Adrenal gland (tissue), 12 donors: ENCODE data around the gene EMID1. TPM values are rescaled to one million over a fixed set of nuclear protein-coding genes. Genes with fewer than 3 reads are reported as not detected.

Source experiments
- DNase-seq, 7 donors: peaks; one replicate each; pipeline ENCODE4 v3.0.0-alpha.2; 2019 to 2020
- H3K27ac ChIP-seq, 5 donors: fragments of 200-600 bp; sonication (generic) in 4 of 5; 1 replicate in 3 of 5; 2 replicates in 2 of 5; pipeline versions ENCODE4 v1.5.1 to v1.8.0; 2016 to 2020; ENCODE audit warnings: mild to moderate bottlenecking in 1 of 5
- H3K27me3 ChIP-seq: fragments of 200-600 bp; 2 replicates; pipeline ENCODE4 v1.8.0; 2021
- H3K36me3 ChIP-seq, 2 donors: fragments of 200-600 bp; replicated peaks in 1 of 2; 1 replicate in 1 of 2; 2 replicates in 1 of 2; pipeline versions ENCODE4 v1.5.1 to v1.8.0; 2018 to 2022
- H3K4me1 ChIP-seq, 2 donors: fragments of 200-600 bp; replicated peaks in 1 of 2; 1 replicate in 1 of 2; 2 replicates in 1 of 2; pipeline versions ENCODE4 v1.5.1 to v1.8.0; 2018 to 2021
- H3K4me3 ChIP-seq, 4 donors: fragments of 200-600 bp; sonication (generic) in 3 of 4; one replicate each; pipeline ENCODE4 v1.5.1; 2016 to 2018
- H3K9me3 ChIP-seq, 3 donors: fragments of 200-600 bp; sonication (generic) in 1 of 3; replicated peaks in 1 of 3; 1 replicate in 2 of 3; 2 replicates in 1 of 3; pipeline versions ENCODE4 v1.5.1 to v1.8.0; 2016 to 2021
- POLR2A ChIP-seq, 2 donors: fragments of 450-650 bp; IDR thresholded peaks; one replicate each; pipeline ENCODE4 v1.6.1; 2017; ENCODE audit warnings: antibody characterized with exemption in 2 of 2, mild to moderate bottlenecking in 2 of 2, moderate library complexity in 1 of 2
- WGBS, 4 donors: extraction: QIAGEN DNeasy Blood & Tissue Kit in 2 of 4; methylation state at CpG; one replicate each; pipeline versions ENCODE4 v1.1.5 to v1.1.7; 2013 to 2017; 5-methylcytosine and 5-hydroxymethylcytosine counted together
- intact Hi-C, 2 donors: fragments of 100-400 bp; cut with DNase I; formaldehyde crosslinking; loops; one replicate each; pipeline versions ENCODE4 v1.14.1 to v1.15.0; 2022 to 2023
- polyA plus RNA-seq, 3 donors: library from polyadenylated mRNA; stranded (reverse); fragments of 200-250 nt in 2 of 3; fragments of 350-450 nt in 1 of 3; fragmentation: Illumina TruSeq in 1 of 3; extraction: RNeasy Lipid Tissue Mini Kit (QIAGEN cat#74804) in 1 of 3; gene quantifications; one replicate each; pipeline ENCODE4 v1.2.3, GENCODE V29; 2013 to 2014
- total RNA-seq, 9 donors: library from RNA; depleted of rRNA in 4 of 9; stranded (reverse); fragments of >200 nt in 4 of 9; fragments of 120-200 nt in 1 of 9; fragmentation: NEBNext Ultra II Directional in 1 of 9; extraction: Animal tissue kit (Norgen Biotek cat#: 25700) in 1 of 9; gene quantifications; one replicate each; pipeline versions ENCODE4 v1.1.0 to v1.2.4, GENCODE V29; 2013 to 2023
- TF ChIP-seq, protein P1 (sequence below), 6 experiments: fragments of 450-650 bp in 4 of 6; fragments of 200-600 bp in 2 of 6; sonication (generic) in 1 of 6; IDR thresholded peaks; 1 replicate in 5 of 6; 2 replicates in 1 of 6; pipeline versions ENCODE4 v1.5.1 to v1.8.0; 2016 to 2021; ENCODE audit warnings: antibody characterized with exemption in 6 of 6, mild to moderate bottlenecking in 2 of 6, moderate library complexity in 1 of 6
- donor health status: healthy with polysubstance abuse.
- donor health status: Bipolar disorder and iron deficiency.
- donor health status: DM: yes; HTN: yes; CAD: no.
- donor health status: DM: no; HTN: no; CAD: no.
- donor health status: DM: no; HTN: no; CAD: no.
- donor health status: DM: yes; HTN: yes; CAD: no.

Gene EMID1
- total and polyA plus RNA-seq, 12 donors = 2.5 to 70.9 (median 38.7) TPM

- peak overlapping the region in 1 of 5 donors; percentile 36 for H3K27ac ChIP-seq
- peak overlapping the region in 1 of 4 donors; percentile 90 for H3K4me3 ChIP-seq
- H3K36me3 ChIP-seq = no peaks in the 10 kb centered on the region
- H3K4me1 ChIP-seq = peaks cover 3 to 20% of the 10 kb centered on the region in 2 donors
- WGBS, 4 donors = 66 to 76% (median 73%) methylated on average over 8 to 11 of the region's 11 CpGs
- intact Hi-C loops = loop anchor here in 1 of 2 donors (5.0 kb wide), 1 partner anchor 34 kb away; no protein-coding TSS in a partner anchor
- DNase-seq = peak in 1 of 7 donors; percentile 17
- no peaks in the 10 kb centered on the region for H3K9me3 ChIP-seq
- no peaks in the 10 kb centered on the region for H3K27me3 ChIP-seq
- TF ChIP-seq, protein P1, sequence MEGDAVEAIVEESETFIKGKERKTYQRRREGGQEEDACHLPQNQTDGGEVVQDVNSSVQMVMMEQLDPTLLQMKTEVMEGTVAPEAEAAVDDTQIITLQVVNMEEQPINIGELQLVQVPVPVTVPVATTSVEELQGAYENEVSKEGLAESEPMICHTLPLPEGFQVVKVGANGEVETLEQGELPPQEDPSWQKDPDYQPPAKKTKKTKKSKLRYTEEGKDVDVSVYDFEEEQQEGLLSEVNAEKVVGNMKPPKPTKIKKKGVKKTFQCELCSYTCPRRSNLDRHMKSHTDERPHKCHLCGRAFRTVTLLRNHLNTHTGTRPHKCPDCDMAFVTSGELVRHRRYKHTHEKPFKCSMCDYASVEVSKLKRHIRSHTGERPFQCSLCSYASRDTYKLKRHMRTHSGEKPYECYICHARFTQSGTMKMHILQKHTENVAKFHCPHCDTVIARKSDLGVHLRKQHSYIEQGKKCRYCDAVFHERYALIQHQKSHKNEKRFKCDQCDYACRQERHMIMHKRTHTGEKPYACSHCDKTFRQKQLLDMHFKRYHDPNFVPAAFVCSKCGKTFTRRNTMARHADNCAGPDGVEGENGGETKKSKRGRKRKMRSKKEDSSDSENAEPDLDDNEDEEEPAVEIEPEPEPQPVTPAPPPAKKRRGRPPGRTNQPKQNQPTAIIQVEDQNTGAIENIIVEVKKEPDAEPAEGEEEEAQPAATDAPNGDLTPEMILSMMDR (IDR thresholded peaks at IDR 0.05) = no peak
- TF ChIP-seq POLR2A (IDR thresholded peaks at IDR 0.05) = no peak
These were observed 2.1 kb downstream of the EMID1 start for GRCh38 chr22:29207562-29208501.

GRCh38 chr22:29208502-29208862 lies 2.8 kb downstream of the EMID1 start:
- no peak for TF ChIP-seq POLR2A (IDR thresholded peaks at IDR 0.05)
- TF ChIP-seq, protein P1 (IDR thresholded peaks at IDR 0.05) = no peak
- WGBS, 4 donors = 71 to 93% (median 77%) methylated on average over 3 to 4 of the region's 4 CpGs
- intact Hi-C loops = loop anchor here in 1 of 2 donors (5.0 kb wide), 1 partner anchor 34 kb away; no protein-coding TSS in a partner anchor

DNA sequence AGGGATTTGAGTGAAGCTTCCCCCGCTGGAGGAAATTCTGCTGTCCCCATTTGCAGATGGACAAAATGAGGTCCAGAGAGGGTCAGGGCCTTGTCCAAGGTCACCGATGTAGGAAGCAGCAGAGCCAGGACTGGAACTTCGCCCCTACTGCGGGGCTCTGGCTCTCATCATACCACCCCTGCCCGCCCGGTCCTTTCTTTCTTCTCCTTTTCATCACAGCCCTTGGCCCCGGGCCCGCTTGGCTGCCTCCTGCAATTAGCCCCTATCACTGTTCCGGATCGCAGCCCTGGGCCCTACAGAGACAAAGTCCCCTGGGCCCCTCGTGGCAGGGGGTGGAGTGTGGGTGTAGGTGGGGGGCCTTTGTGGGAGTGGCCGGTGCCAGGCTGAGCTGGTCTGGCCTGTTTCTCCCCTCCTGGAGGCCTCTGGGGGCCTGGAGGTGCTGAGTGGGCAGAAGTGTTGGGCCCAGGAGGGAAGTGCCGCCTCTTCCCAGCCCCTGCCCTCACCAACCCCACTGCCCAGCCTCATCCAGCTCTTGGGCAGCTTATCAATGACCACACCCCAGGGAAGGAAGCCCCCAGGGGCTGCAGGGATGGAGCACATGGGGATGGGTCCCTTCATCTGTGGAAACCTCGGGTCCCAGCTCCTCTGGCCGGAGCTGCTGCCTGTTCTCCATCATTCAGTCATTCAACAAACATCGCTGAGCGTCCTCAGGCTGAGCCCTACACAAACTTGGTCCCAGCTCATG lies 3.4 kb downstream of the EMID1 start:
- TF ChIP-seq, protein P1 (IDR thresholded peaks at IDR 0.05) = no peak
- no peak for TF ChIP-seq POLR2A (IDR thresholded peaks at IDR 0.05)
- H3K27me3 ChIP-seq = no peaks in the 10 kb centered on the region
- intact Hi-C loops = loop anchor here in 1 of 2 donors (5.0 kb wide), 1 partner anchor 33 kb away; no protein-coding TSS in a partner anchor
- peaks cover 3 to 20% of the 10 kb centered on the region in 2 donors for H3K4me1 ChIP-seq
- H3K9me3 ChIP-seq = no peaks in the 10 kb centered on the region
- 56 to 65% (median 62%) methylated on average over 12 to 17 of the region's 17 CpGs for WGBS, 4 donors
- peak overlapping the region in 1 of 5 donors; percentile 36 for H3K27ac ChIP-seq
- DNase-seq = peak in 1 of 7 donors; percentile 30
- no peaks in the 10 kb centered on the region for H3K36me3 ChIP-seq
- no peak overlapping the region for H3K4me3 ChIP-seq

More at GRCh38 chr22:29208502-29208862, 2.8 kb downstream of the EMID1 start:
- H3K4me3 ChIP-seq = no peak overlapping the region
- H3K36me3 ChIP-seq = no peaks in the 10 kb centered on the region
- H3K9me3 ChIP-seq = no peaks in the 10 kb centered on the region
- no peaks in the 10 kb centered on the region for H3K27me3 ChIP-seq
- no peak for DNase-seq
- peaks cover 3 to 20% of the 10 kb centered on the region in 2 donors for H3K4me1 ChIP-seq
- peak overlapping the region in 1 of 5 donors; percentile 36 for H3K27ac ChIP-seq

- WGBS, 4 donors = 81 to 89% (median 85%) methylated on average over 3 of the region's 3 CpGs
- TF ChIP-seq POLR2A (IDR thresholded peaks at IDR 0.05) = no peak
- TF ChIP-seq, protein P1 (IDR thresholded peaks at IDR 0.05) = no peak
- Histone ChIP-seq H3K36me3 (no peaks in the 10 kb centered on the region), H3K4me1 (peaks cover 3 to 20% of the 10 kb centered on the region in 2 donors), H3K4me3 (no peak overlapping the region), H3K27ac (no peak overlapping the region), H3K9me3 (no peaks in the 10 kb centered on the region), H3K27me3 (no peaks in the 10 kb centered on the region)
- intact Hi-C loops = loop anchor here in 1 of 2 donors (5.0 kb wide), 1 partner anchor 33 kb away; no protein-coding TSS in a partner anchor
- DNase-seq = peak in 2 of 7 donors; percentile 25 to 60
These were observed 3.9 kb downstream of the EMID1 start for GRCh38 chr22:29209624-29209929.
